ENCODE data around the gene ZFAND3. TPM values are rescaled to one million over a fixed set of nuclear protein-coding genes. Genes with fewer than 3 reads are reported as not detected.

Gene ZFAND3
- polyA plus RNA-seq, 4 donors, result 35.9 to 80.4 (median 40.9) TPM

GRCh38 chr6:37781788-37782187 lies 37.7 kb upstream of the ZFAND3 start:
- no peak overlapping the region for H3K4me3 ChIP-seq (ENCODE audit: low read depth in 1 of 3, low read length in 3 of 3)
- FAIRE-seq (no peak), DNase-seq (no peak)
- 90 to 94% (median 93%) methylated on average over 2 of the region's 2 CpGs for WGBS, 3 donors
- H3K9me3 ChIP-seq (ENCODE audit: control insufficient read depth in 2 of 2, insufficient read depth in 1 of 2, low read depth in 1 of 2, low read length in 1 of 2), result no peaks in the 10 kb centered on the region
- H3K27ac ChIP-seq (ENCODE audit: low read depth in 1 of 3, low read length in 2 of 3), result no peak overlapping the region
- H3K27me3 ChIP-seq (ENCODE audit: control insufficient read depth in 3 of 3, insufficient read depth in 3 of 3, low read length in 3 of 3), result peaks cover 0 to 26% (median 2%) of the 10 kb centered on the region in 3 donors
- peaks cover 0 to 11% (median 5%) of the 10 kb centered on the region in 3 donors for H3K4me1 ChIP-seq (ENCODE audit: control insufficient read depth in 3 of 3, insufficient read depth in 2 of 3, low read depth in 1 of 3, low read length in 2 of 3)
- H3K36me3 ChIP-seq (ENCODE audit: control insufficient read depth in 3 of 3, insufficient read depth in 2 of 3, low read depth in 1 of 3, low read length in 3 of 3), result peaks cover 0 to 2% (median 0%) of the 10 kb centered on the region in 3 donors

- Histone ChIP-seq H3K27ac (ENCODE audit: low read depth in 1 of 3, low read length in 2 of 3) (no peak overlapping the region), H3K4me1 (ENCODE audit: control insufficient read depth in 3 of 3, insufficient read depth in 2 of 3, low read depth in 1 of 3, low read length in 2 of 3) (peaks cover 0 to 14% (median 5%) of the 10 kb centered on the region in 3 donors), H3K27me3 (ENCODE audit: control insufficient read depth in 3 of 3, insufficient read depth in 3 of 3, low read length in 3 of 3) (peaks cover 0 to 21% (median 2%) of the 10 kb centered on the region in 3 donors), H3K9me3 (ENCODE audit: control insufficient read depth in 2 of 2, insufficient read depth in 1 of 2, low read depth in 1 of 2, low read length in 1 of 2) (no peaks in the 10 kb centered on the region), H3K36me3 (ENCODE audit: control insufficient read depth in 3 of 3, insufficient read depth in 2 of 3, low read depth in 1 of 3, low read length in 3 of 3) (peaks cover 0 to 2% (median 0%) of the 10 kb centered on the region in 3 donors), H3K4me3 (ENCODE audit: low read depth in 1 of 3, low read length in 3 of 3) (peak overlapping the region in 2 of 3 donors; percentile 16 to 42)
- FAIRE-seq, result no peak
- 27 to 62% (median 55%) methylated on average over 25 to 26 of the region's 26 CpGs for WGBS, 3 donors
- DNase-seq, result peak in 1 of 2 donors; percentile 24
These were observed 36.3 kb upstream of the ZFAND3 start for GRCh38 chr6:37783025-37783855.

- Histone ChIP-seq H3K27ac (ENCODE audit: low read depth in 1 of 3, low read length in 2 of 3) (peak overlapping the region in 1 of 3 donors; percentile 8), H3K4me1 (ENCODE audit: control insufficient read depth in 3 of 3, insufficient read depth in 2 of 3, low read depth in 1 of 3, low read length in 2 of 3) (peaks cover 0 to 14% (median 5%) of the 10 kb centered on the region in 3 donors), H3K9me3 (ENCODE audit: control insufficient read depth in 2 of 2, insufficient read depth in 1 of 2, low read depth in 1 of 2, low read length in 1 of 2) (no peaks in the 10 kb centered on the region), H3K36me3 (ENCODE audit: control insufficient read depth in 3 of 3, insufficient read depth in 2 of 3, low read depth in 1 of 3, low read length in 3 of 3) (peaks cover 0 to 2% (median 0%) of the 10 kb centered on the region in 3 donors), H3K27me3 (ENCODE audit: control insufficient read depth in 3 of 3, insufficient read depth in 3 of 3, low read length in 3 of 3) (peaks cover 0 to 19% (median 2%) of the 10 kb centered on the region in 3 donors), H3K4me3 (ENCODE audit: low read depth in 1 of 3, low read length in 3 of 3) (peak overlapping the region; percentile 16 to 42 (median 18))
- peak in 1 of 2 donors; percentile 53 for DNase-seq
- 5 to 20% (median 10%) methylated on average over 35 of the region's 35 CpGs for WGBS, 3 donors
- FAIRE-seq, result no peak
These were observed 35.5 kb upstream of the ZFAND3 start for GRCh38 chr6:37783856-37784584.

- WGBS, 3 donors, result 22 to 43% (median 37%) methylated on average over 7 of the region's 7 CpGs
- H3K4me3 ChIP-seq (ENCODE audit: low read depth in 1 of 3, low read length in 3 of 3), result no peak overlapping the region
These were observed 35.0 kb upstream of the ZFAND3 start for GRCh38 chr6:37784585-37784967.

GRCh38 chr6:37785002-37785662 lies 34.4 kb upstream of the ZFAND3 start:
- FAIRE-seq (no peak), DNase-seq (no peak)
- Histone ChIP-seq H3K27me3 (ENCODE audit: control insufficient read depth in 3 of 3, insufficient read depth in 3 of 3, low read length in 3 of 3) (peaks cover 0 to 19% (median 2%) of the 10 kb centered on the region in 3 donors), H3K9me3 (ENCODE audit: control insufficient read depth in 2 of 2, insufficient read depth in 1 of 2, low read depth in 1 of 2, low read length in 1 of 2) (no peaks in the 10 kb centered on the region), H3K4me3 (ENCODE audit: low read depth in 1 of 3, low read length in 3 of 3) (no peak overlapping the region), H3K4me1 (ENCODE audit: control insufficient read depth in 3 of 3, insufficient read depth in 2 of 3, low read depth in 1 of 3, low read length in 2 of 3) (peaks cover 0 to 14% (median 5%) of the 10 kb centered on the region in 3 donors), H3K27ac (ENCODE audit: low read depth in 1 of 3, low read length in 2 of 3) (no peak overlapping the region), H3K36me3 (ENCODE audit: control insufficient read depth in 3 of 3, insufficient read depth in 2 of 3, low read depth in 1 of 3, low read length in 3 of 3) (peaks cover 0 to 2% (median 0%) of the 10 kb centered on the region in 3 donors)
- WGBS, 3 donors, result 81 to 84% (median 81%) methylated on average over 13 of the region's 13 CpGs

More at GRCh38 chr6:37784585-37784967, 35.0 kb upstream of the ZFAND3 start:
- Histone ChIP-seq H3K27me3 (ENCODE audit: control insufficient read depth in 3 of 3, insufficient read depth in 3 of 3, low read length in 3 of 3) (peaks cover 0 to 19% (median 2%) of the 10 kb centered on the region in 3 donors), H3K27ac (ENCODE audit: low read depth in 1 of 3, low read length in 2 of 3) (no peak overlapping the region), H3K4me1 (ENCODE audit: control insufficient read depth in 3 of 3, insufficient read depth in 2 of 3, low read depth in 1 of 3, low read length in 2 of 3) (peaks cover 0 to 14% (median 5%) of the 10 kb centered on the region in 3 donors), H3K36me3 (ENCODE audit: control insufficient read depth in 3 of 3, insufficient read depth in 2 of 3, low read depth in 1 of 3, low read length in 3 of 3) (peaks cover 0 to 2% (median 0%) of the 10 kb centered on the region in 3 donors), H3K9me3 (ENCODE audit: control insufficient read depth in 2 of 2, insufficient read depth in 1 of 2, low read depth in 1 of 2, low read length in 1 of 2) (no peaks in the 10 kb centered on the region)
- FAIRE-seq (no peak), DNase-seq (no peak)

- Histone ChIP-seq H3K4me1 (ENCODE audit: control insufficient read depth in 3 of 3, insufficient read depth in 2 of 3, low read depth in 1 of 3, low read length in 2 of 3) (peaks cover 0 to 14% (median 5%) of the 10 kb centered on the region in 3 donors), H3K27ac (ENCODE audit: low read depth in 1 of 3, low read length in 2 of 3) (no peak overlapping the region), H3K9me3 (ENCODE audit: control insufficient read depth in 2 of 2, insufficient read depth in 1 of 2, low read depth in 1 of 2, low read length in 1 of 2) (no peaks in the 10 kb centered on the region), H3K4me3 (ENCODE audit: low read depth in 1 of 3, low read length in 3 of 3) (no peak overlapping the region), H3K36me3 (ENCODE audit: control insufficient read depth in 3 of 3, insufficient read depth in 2 of 3, low read depth in 1 of 3, low read length in 3 of 3) (peaks cover 0 to 2% (median 0%) of the 10 kb centered on the region in 3 donors), H3K27me3 (ENCODE audit: control insufficient read depth in 3 of 3, insufficient read depth in 3 of 3, low read length in 3 of 3) (peaks cover 0 to 19% (median 2%) of the 10 kb centered on the region in 3 donors)
- no peak for DNase-seq
- WGBS, 3 donors, result 66 to 81% (median 66%) methylated on average over 18 of the region's 18 CpGs
- no peak for FAIRE-seq
These were observed 33.8 kb upstream of the ZFAND3 start for GRCh38 chr6:37785663-37786270.

- FAIRE-seq, result no peak
- DNase-seq, result peak; percentile 23 to 31
- Histone ChIP-seq H3K4me1 (ENCODE audit: control insufficient read depth in 3 of 3, insufficient read depth in 2 of 3, low read depth in 1 of 3, low read length in 2 of 3) (peaks cover 0 to 14% (median 5%) of the 10 kb centered on the region in 3 donors), H3K4me3 (ENCODE audit: low read depth in 1 of 3, low read length in 3 of 3) (no peak overlapping the region), H3K9me3 (ENCODE audit: control insufficient read depth in 2 of 2, insufficient read depth in 1 of 2, low read depth in 1 of 2, low read length in 1 of 2) (no peaks in the 10 kb centered on the region), H3K27me3 (ENCODE audit: control insufficient read depth in 3 of 3, insufficient read depth in 3 of 3, low read length in 3 of 3) (peaks cover 0 to 19% (median 2%) of the 10 kb centered on the region in 3 donors), H3K36me3 (ENCODE audit: control insufficient read depth in 3 of 3, insufficient read depth in 2 of 3, low read depth in 1 of 3, low read length in 3 of 3) (peaks cover 0 to 2% (median 0%) of the 10 kb centered on the region in 3 donors), H3K27ac (ENCODE audit: low read depth in 1 of 3, low read length in 2 of 3) (no peak overlapping the region)
- WGBS, 3 donors, result 82 to 88% (median 85%) methylated on average over 2 of the region's 2 CpGs
These were observed 32.3 kb upstream of the ZFAND3 start for GRCh38 chr6:37787216-37787615.
